GM12875 (cell line): ENCODE results near the gene ANTXRL.
"Not testable (repeated sequence)": the region's sequence is repeated elsewhere in the genome, so short reads cannot be mapped to it uniquely, and the experiment has no call there.

Source experiments
- H3K4me3 ChIP-seq: one replicate; pipeline ENCODE4 v1.5.1; 2011; ENCODE audit warnings: low read depth, low read length, control low read depth
- CTCF ChIP-seq: IDR thresholded peaks from 2 replicates; pipeline ENCODE4 v1.5.1; 2011; ENCODE audit warnings: low read depth, mild to moderate bottlenecking, control low read depth, inconsistent platforms, low read length, moderate library complexity, borderline replicate concordance; ENCODE audit not compliant: insufficient read depth

ANTXRL gene

GRCh38 chr10:46328853-46329689 lies 42.3 kb downstream of the ANTXRL start:
- H3K4me3 ChIP-seq: no peak overlapping the region
- no peak for TF ChIP-seq CTCF

GRCh38 chr10:46329690-46330016 lies 42.9 kb downstream of the ANTXRL start:
- no peak overlapping the region for H3K4me3 ChIP-seq
- no peak for TF ChIP-seq CTCF

DNA sequence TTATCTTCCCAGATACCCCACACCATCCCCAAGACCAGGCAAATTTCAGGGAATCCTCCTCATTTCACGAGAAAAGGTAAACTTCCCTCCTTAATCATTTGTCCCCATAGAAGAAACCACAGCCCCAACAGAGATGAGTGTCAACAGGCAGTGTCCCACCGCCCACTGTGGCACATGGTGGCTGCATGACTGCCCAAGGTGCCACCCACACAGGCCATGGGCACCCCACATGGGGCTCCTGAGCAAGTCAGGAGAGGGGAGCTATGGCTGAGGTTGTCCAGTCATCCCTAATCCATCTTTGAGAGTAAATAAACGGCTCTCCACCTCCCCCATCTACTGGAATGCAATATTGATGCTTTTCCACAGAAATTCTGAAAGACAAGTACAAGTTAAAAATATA lies 44.1 kb downstream of the ANTXRL start:
- no peak overlapping the region for H3K4me3 ChIP-seq
- no peak for TF ChIP-seq CTCF

DNA sequence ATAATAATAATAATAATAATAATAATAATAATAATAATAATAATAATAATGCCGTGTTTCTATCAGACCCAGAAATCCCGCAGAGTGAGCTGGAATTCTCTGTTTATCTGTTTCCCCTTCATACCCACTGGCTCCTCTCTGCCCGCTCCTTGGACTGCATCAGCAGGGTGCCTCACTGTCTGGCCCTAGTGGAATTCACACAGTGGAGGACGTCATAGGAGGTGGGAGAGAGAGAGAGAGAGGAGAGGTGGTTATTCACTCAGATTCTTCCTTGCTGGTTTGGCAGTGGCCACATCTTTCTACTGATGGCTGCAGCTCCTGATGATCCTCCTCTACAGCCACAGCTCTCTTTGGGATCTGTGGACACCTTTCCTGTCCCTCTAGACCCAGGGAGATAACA lies 78.7 kb downstream of the ANTXRL start:
- not testable (repeated sequence) for H3K4me3 ChIP-seq

DNA sequence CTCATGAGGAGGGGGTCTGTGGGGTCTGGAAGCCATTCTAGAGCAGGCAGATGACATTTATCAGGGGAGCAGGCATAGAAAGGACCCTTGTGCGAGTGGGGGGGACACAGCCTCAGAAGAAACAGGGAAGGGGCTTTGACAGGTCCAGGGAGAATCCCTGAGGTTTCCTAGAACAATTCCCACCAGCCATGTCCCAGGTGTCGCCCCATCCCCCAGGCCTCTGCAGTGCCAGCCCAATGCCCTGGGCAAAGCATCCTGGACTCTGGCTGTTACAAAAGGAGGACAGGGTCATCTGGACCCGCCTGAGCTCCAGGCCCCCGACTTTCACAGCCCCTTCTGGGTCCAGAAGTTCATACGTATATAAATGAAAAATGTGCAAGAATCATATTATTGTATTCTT lies 80.4 kb downstream of the ANTXRL start:
- not testable (repeated sequence) for H3K4me3 ChIP-seq

DNA sequence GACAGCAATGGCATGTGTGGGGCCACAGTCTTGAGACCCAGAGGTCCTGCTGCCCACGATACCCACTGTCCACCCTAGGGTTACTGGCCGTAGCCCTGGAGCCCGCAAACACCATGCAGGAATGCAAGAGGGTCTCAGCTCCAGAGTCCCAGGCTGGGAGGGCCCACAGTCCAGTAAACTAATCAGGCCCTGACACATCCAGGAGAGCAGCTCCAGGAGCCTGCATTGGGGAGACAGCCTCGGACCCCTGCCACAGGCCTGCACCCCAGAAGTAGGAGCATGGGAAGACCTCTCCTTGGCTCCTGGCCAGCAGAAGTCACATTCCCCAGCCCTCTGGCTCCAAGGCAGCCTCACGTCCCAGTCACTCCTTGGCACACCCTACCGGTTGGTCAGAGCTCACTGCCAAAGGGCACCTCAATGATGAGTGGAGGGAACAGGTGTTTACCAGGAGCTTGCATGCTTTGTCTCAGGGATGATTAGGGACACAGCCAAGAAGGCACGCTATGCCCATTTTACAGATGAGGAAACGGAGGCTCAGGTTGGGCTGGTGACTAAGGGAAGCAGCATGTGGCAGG lies 81.0 kb downstream of the ANTXRL start:
- H3K4me3 ChIP-seq: not testable (repeated sequence)

GRCh38 chr10:46368956-46369355 lies 82.2 kb downstream of the ANTXRL start:
- not testable (repeated sequence) for H3K4me3 ChIP-seq

GRCh38 chr10:46374410-46374809 lies 87.6 kb downstream of the ANTXRL start:
- H3K4me3 ChIP-seq: not testable (repeated sequence)

- H3K4me3 ChIP-seq: not testable (repeated sequence)
Observed at GRCh38 chr10:46375406-46375805, 88.6 kb downstream of the ANTXRL start, which contains the start of gene ANXA8L1. TSS of gene ANXA8L1 (plus strand) at chr10:46375776. CDS start at chr10:46375852, 76 bp downstream.

DNA sequence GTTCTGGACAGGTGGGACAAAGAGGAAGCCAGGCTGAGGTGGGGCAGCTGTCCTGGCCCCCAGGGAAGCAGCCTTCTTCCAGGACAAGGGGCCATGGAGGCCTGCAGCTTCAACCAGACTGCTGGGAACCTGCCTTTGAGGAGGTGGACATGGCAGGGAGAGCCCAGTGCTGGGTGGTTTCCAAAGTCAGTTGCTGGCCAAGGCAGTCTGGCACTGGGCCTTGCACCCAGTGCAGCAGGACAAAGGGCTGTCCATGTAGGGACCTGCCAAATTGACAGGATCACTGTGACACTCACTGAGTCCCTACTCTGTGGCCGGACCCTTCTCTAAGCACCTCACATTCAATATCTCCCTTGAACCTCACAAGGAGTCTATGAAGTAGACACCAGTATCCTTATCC lies 90.2 kb downstream of the ANTXRL start:
- H3K4me3 ChIP-seq: not testable (repeated sequence)

- not testable (repeated sequence) for H3K4me3 ChIP-seq
Observed at GRCh38 chr10:46377651-46378050, 90.9 kb downstream of the ANTXRL start.

GRCh38 chr10:46378108-46378507 lies 91.3 kb downstream of the ANTXRL start:
- not testable (repeated sequence) for H3K4me3 ChIP-seq

DNA sequence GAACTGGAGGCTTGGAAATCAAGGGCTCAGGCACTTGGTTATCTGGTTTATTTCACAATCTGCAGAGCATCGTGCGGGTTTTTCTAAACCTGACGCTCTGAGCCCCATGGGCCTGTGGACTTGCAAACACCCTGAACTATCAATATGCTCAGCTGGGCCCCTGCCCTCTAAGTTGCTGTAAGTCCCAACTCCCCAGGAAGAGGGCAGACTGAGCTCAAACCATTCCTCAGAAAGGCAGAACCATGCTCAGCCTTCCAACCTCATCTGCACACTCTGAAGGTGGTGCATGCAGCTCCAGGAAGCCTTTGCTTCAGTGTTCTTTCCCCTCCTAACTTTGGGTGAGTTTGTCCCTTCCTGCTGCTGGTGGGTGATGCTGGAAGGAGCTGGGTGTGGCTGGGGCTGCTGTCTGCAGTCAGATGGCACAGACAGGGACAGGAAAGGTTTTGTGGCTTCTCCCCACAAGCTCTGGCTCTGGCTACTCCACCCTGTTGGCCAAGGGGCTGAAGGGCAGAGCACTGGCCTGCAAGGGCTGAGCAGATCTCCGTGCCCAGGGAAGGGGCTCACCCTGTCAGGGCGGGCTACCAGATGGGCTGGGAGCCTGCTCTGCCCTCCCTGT lies 92.5 kb downstream of the ANTXRL start:
- not testable (repeated sequence) for H3K4me3 ChIP-seq
